HL-60 (cell line): Measurements from ENCODE around the gene PACSIN3.

Experiments
- DNase-seq, 2 experiments: peaks; one replicate each; pipeline ENCODE4 v3.0.0-alpha.2; 2010 to 2020; ENCODE audit warnings: low read depth in 1 of 2, low spot score in 1 of 2
- H3K27ac ChIP-seq: fragments of 250-450 bp; sonication (Bioruptor Pico); replicated peaks from 2 replicates; pipeline ENCODE4 v1.5.1; 2020; ENCODE audit warnings: mild to moderate bottlenecking, moderate library complexity
- H3K27me3 ChIP-seq: fragments of 250-450 bp; sonication (Bioruptor Pico); 2 replicates; pipeline ENCODE4 v1.5.1; 2021; ENCODE audit warnings: mild to moderate bottlenecking, moderate library complexity; ENCODE audit not compliant: insufficient read depth, poor library complexity, severe bottlenecking
- H3K4me3 ChIP-seq: replicated peaks from 2 replicates; pipeline ENCODE4 v1.5.1; 2011; ENCODE audit warnings: mild to moderate bottlenecking, control low read depth, low read length; ENCODE audit not compliant: insufficient read depth
- CTCF ChIP-seq: IDR thresholded peaks from one replicate; pipeline ENCODE4 v1.5.1; 2011; ENCODE audit warnings: low read length, control low read depth, inconsistent platforms; ENCODE audit not compliant: insufficient read depth
- GABPA ChIP-seq: IDR thresholded peaks from 2 replicates; pipeline ENCODE4 v1.6.1; 2012; ENCODE audit warnings: low read depth
- POLR2AphosphoS5 ChIP-seq: IDR thresholded peaks from 2 replicates; pipeline ENCODE4 v1.6.1; 2012; ENCODE audit warnings: low read depth
- REST ChIP-seq: IDR thresholded peaks from 2 replicates; pipeline ENCODE4 v1.6.1; 2012; ENCODE audit warnings: low read depth; ENCODE audit not compliant: insufficient replicate concordance
- SPI1 ChIP-seq: IDR thresholded peaks from 2 replicates; pipeline ENCODE4 v1.6.1; 2012; ENCODE audit warnings: low read depth, mild to moderate bottlenecking, borderline replicate concordance

PACSIN3 gene

GRCh38 chr11:47176328-47177228 is 9.7 kb downstream of the PACSIN3 start, which contains the start of gene ARFGAP2:
ARFGAP2 (minus strand) TSS chr11:47176879; CDS start chr11:47176853, 26 bp downstream.
- Histone ChIP-seq H3K27ac (peak within 1 kb of the TSS; percentile 93), H3K4me3 (peak within 1 kb of the TSS; percentile 86), H3K27me3 (no peaks in the 10 kb centered on the region)
- DNase-seq = peak; percentile 87 to 96
- TF ChIP-seq REST (no peak), POLR2AphosphoS5 (peak; percentile 60; the same call in 1 of the 2 replicates)

GRCh38 chr11:47175746-47176327 is 10.4 kb downstream of the PACSIN3 start:
- TF ChIP-seq SPI1 = peak; percentile 18; the same call in 1 of the 2 replicates
- no peak for TF ChIP-seq POLR2AphosphoS5
- no peaks in the 10 kb centered on the region for H3K27me3 ChIP-seq
- DNase-seq = peak in 1 of 2 experiments; percentile 76
- H3K4me3 ChIP-seq = peak overlapping the region; percentile 86
- peak overlapping the region; percentile 93 for H3K27ac ChIP-seq

GRCh38 chr11:47172740-47173336 is 13.4 kb downstream of the PACSIN3 start:
- Histone ChIP-seq H3K27ac (no peak overlapping the region), H3K27me3 (no peaks in the 10 kb centered on the region), H3K4me3 (no peak overlapping the region)
- no peak for TF ChIP-seq CTCF
- no peak for TF ChIP-seq GABPA
- TF ChIP-seq REST = no peak
- TF ChIP-seq SPI1 = no peak
- TF ChIP-seq POLR2AphosphoS5 = no peak
- no peak for DNase-seq

GRCh38 chr11:47171856-47172255 is 14.4 kb downstream of the PACSIN3 start:
- H3K27me3 ChIP-seq = no peaks in the 10 kb centered on the region
- no peak overlapping the region for H3K4me3 ChIP-seq
- no peak for TF ChIP-seq CTCF
- no peak for TF ChIP-seq POLR2AphosphoS5
- TF ChIP-seq GABPA = no peak
- no peak for TF ChIP-seq REST
- no peak for TF ChIP-seq SPI1
- no peak overlapping the region for H3K27ac ChIP-seq
- DNase-seq = no peak
